Brain microvascular endothelial cell (primary cell): ENCODE data around the gene CEBPA.

Experiments used
- DNase-seq: peaks from one replicate; pipeline ENCODE4 v3.0.0-alpha.2; 2020
- H3K27ac ChIP-seq: fragments of 250-450 bp; sonication (Bioruptor Pico); 2 replicates; pipeline ENCODE4 v1.5.1; 2020; ENCODE audit warnings: mild to moderate bottlenecking, moderate library complexity
- H3K27me3 ChIP-seq: fragments of 250-450 bp; sonication (Bioruptor Pico); replicated peaks from 2 replicates; pipeline ENCODE4 v1.5.1; 2020; ENCODE audit warnings: mild to moderate bottlenecking
- H3K36me3 ChIP-seq: fragments of 250-450 bp; sonication (Bioruptor Pico); replicated peaks from 2 replicates; pipeline ENCODE4 v1.5.1; 2020; ENCODE audit warnings: mild to moderate bottlenecking
- H3K4me3 ChIP-seq: 2 replicates; pipeline ENCODE4 v1.5.1; 2011; ENCODE audit warnings: low read depth, mild to moderate bottlenecking, control low read depth, low read length, moderate library complexity
- CTCF ChIP-seq: IDR thresholded peaks from 2 replicates; pipeline ENCODE4 v1.5.1; 2011; ENCODE audit warnings: low read depth, mild to moderate bottlenecking, moderate library complexity, low read length, control low read depth, inconsistent platforms; ENCODE audit errors: missing control alignments
- in situ Hi-C: cut with HindIII; loops from 2 replicates; pipeline ENCODE4 v1.10.0; 2017; ENCODE audit warnings: low sequenced_read_pairs, low pct_ligation_motif_present

CEBPA gene

DNA sequence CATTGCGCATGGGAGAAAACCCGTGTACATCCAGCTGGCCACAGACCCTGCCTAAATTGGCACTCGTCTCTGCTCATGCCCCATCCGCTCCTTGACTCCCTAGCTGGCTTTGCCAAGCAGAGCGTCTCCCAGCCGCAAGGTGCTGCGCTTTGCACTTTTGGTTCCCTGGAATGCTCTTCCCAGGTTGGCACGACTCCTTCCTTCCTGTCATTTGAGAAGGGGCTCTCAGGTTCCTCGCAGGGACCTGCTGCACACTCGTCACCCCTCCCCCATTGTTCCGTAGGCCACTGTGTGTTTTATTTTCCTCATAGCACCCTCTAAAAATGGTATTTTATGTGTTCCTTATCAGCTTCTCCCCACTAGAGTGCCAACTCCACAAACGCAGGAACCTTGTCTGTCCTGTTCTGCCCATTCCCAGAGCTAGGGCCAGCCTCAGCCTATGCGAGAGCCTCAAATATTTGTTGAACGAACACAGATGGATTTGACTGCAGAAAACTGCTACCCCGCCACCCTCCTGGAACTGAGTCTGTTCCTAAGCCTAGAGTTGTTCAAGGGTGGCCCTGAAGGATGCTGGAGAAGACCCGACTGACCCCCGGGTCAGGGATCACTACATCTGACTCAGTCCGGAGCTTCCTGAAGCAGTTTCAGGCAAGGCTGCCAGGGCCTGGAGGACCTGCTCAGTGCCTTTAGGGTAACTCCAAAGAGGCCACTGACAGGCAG, 8.4 kb upstream of the CEBPA start:
- DNase-seq, result no peak
- Histone ChIP-seq H3K36me3 (no peaks in the 10 kb centered on the region), H3K4me3 (no peak overlapping the region), H3K27me3 (no peaks in the 10 kb centered on the region), H3K27ac (no peak overlapping the region)
- no peak for TF ChIP-seq CTCF
- in situ Hi-C loops, result no loop called here

- no peaks in the 10 kb centered on the region for H3K36me3 ChIP-seq
- H3K4me3 ChIP-seq, result no peak overlapping the region
- H3K27me3 ChIP-seq, result peaks cover under 1% of the 10 kb centered on the region
- TF ChIP-seq CTCF, result no peak
- in situ Hi-C loops, result no loop called here
- H3K27ac ChIP-seq, result no peak overlapping the region
- DNase-seq, result no peak
These were observed 7.5 kb upstream of the CEBPA start for GRCh38 chr19:33309826-33310225.

DNA sequence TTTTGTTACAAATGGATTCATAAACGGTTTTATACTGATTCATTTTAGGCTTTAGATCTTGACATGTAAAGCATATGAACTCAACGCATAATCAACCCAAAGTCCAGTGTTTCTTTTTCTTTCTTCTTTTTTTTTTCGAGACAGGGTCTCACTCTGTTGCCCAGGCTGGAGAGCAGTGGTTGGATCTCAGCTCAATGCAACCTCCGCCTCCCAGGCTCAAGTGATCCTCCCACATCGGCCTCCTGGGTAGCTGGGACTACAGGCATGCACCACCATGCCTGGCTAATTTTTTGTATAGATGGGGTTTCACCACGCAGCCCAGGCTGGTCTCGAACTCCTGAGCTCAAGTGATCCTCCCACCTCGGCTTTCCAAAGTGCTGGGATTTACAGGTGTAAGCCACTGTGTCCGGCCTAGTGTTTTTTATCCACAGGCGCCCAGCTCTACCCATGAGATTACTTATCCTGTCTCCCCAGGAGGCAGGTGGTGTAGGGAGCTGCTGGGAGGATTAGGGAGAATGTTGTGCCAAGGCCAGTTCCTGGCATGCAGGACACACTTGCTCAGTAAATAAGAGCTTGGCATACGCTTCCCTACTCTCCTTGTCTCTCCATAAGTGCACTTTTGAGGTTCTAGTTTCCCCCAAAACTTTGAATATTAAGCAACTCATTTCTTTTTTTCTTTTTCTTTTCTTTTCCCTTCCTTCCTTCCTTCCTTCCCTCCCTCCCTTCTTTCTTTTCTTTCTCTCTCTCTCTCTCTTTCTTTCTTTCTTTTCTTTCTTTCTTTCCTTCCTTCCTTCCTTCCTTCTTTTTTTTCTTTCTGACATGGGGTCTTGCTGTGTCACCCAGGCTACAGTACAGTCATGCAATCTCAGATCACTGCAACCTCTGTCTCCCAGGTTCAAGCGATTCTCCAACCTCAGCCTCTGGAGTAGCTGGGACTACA, 4.8 kb upstream of the CEBPA start:
- H3K27me3 ChIP-seq, result peaks cover 21% of the 10 kb centered on the region

GRCh38 chr19:33306191-33306590, 3.9 kb upstream of the CEBPA start:
- no peak overlapping the region for H3K4me3 ChIP-seq
- in situ Hi-C loops, result no loop called here
- TF ChIP-seq CTCF, result no peak
- no peaks in the 10 kb centered on the region for H3K36me3 ChIP-seq
- no peak for DNase-seq
- H3K27ac ChIP-seq, result no peak overlapping the region
- H3K27me3 ChIP-seq, result peaks cover 30% of the 10 kb centered on the region

More for the DNA sequence above, 4.8 kb upstream of the CEBPA start:
- Histone ChIP-seq H3K4me3 (no peak overlapping the region), H3K36me3 (no peaks in the 10 kb centered on the region), H3K27ac (no peak overlapping the region)
- DNase-seq, result no peak
- TF ChIP-seq CTCF, result no peak
- in situ Hi-C loops, result no loop called here

DNA sequence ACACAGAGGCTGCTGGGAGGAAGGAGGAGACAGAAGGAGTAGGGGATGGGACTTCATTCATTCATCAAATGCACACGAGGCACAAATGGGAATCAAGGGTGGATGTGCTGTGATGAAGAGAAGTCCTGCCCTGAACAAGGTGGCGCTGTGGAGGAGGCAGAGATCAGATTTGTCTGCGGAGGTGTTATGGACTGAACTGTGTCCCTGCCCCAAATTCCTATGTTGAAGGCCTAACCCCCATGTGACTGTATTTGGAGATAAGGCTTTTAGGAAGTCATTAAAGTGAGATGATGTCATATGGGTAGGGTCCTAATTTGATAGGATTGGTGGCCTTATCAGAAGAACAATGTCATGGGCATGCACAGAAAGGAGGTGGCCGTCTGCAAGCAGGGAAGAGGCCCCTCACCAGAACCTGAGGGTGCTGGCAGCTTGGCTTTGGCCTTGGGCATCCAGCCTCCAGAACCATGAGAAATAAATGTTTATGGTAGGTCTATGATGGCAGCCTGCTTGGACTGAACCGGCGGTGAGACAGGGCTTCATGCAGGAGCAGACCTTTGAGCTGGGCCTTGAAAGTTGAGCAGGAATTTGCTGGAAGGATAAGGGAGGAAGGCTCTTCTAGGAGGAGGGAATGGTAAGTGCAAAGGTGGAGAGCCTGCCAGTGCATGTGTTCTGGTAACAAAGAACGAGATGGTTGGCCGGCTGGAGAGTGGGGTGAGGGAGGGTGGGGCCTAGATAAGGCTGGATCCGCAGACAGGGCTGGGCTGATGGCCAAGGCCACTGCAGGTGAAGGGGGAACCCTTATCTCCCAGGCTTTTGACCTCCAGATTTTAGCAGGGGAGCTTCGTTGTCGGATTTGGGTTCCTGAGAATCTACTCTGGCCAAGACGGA, 2.7 kb upstream of the CEBPA start:
- Histone ChIP-seq H3K36me3 (no peaks in the 10 kb centered on the region), H3K4me3 (no peak overlapping the region), H3K27me3 (peaks cover 42% of the 10 kb centered on the region), H3K27ac (no peak overlapping the region)
- no peak for DNase-seq
- in situ Hi-C loops, result no loop called here
- TF ChIP-seq CTCF, result no peak
